SK-N-SH (cell line): ENCODE measurements around the gene TMEM266.

ENCODE experiments used
- FOXM1 ChIP-seq: IDR thresholded peaks from 2 replicates; pipeline ENCODE4 v1.4.0; 2012; ENCODE audit warnings: low read depth, mild to moderate bottlenecking
- IRF3 ChIP-seq: fragments of 150-350 bp; IDR thresholded peaks from 2 replicates; pipeline ENCODE4 v1.6.1; 2016; ENCODE audit warnings: mild to moderate bottlenecking, low read depth, low read length
- MXI1 ChIP-seq: IDR thresholded peaks from 2 replicates; pipeline ENCODE4 v1.6.1; 2012; ENCODE audit warnings: mild to moderate bottlenecking, low read depth, low read length, improper control_type of control experiment
- PBX3 ChIP-seq: IDR thresholded peaks from 2 replicates; pipeline ENCODE4; 2012
- TAF1 ChIP-seq: IDR thresholded peaks from 2 replicates; pipeline ENCODE4 v1.6.1; 2012; ENCODE audit warnings: low read depth, mild to moderate bottlenecking, low read length, moderate library complexity, borderline replicate concordance
- YY1 ChIP-seq: IDR thresholded peaks from 2 replicates; pipeline ENCODE4 v1.4.0; 2012; ENCODE audit warnings: low read depth, mild to moderate bottlenecking
- TF ChIP-seq, protein P1 (sequence below): fragments of 200-600 bp; sonication (generic); IDR thresholded peaks from 2 replicates; pipeline ENCODE4 v1.6.1; 2017; ENCODE audit warnings: antibody characterized with exemption, mild to moderate bottlenecking, moderate library complexity
- TF ChIP-seq, protein P2 (sequence below): fragments of 150-350 bp; IDR thresholded peaks from 2 replicates; pipeline ENCODE4 v1.6.1; 2017; ENCODE audit warnings: antibody characterized with exemption, low read length, low read depth, borderline replicate concordance
- TF ChIP-seq, protein P3 (sequence below): IDR thresholded peaks from 2 replicates; pipeline ENCODE4 v1.4.0; 2012; ENCODE audit warnings: low read depth

GRCh38 chr15:76158226-76158625 lies 98.4 kb downstream of the TMEM266 start:
- TF ChIP-seq, protein P1, sequence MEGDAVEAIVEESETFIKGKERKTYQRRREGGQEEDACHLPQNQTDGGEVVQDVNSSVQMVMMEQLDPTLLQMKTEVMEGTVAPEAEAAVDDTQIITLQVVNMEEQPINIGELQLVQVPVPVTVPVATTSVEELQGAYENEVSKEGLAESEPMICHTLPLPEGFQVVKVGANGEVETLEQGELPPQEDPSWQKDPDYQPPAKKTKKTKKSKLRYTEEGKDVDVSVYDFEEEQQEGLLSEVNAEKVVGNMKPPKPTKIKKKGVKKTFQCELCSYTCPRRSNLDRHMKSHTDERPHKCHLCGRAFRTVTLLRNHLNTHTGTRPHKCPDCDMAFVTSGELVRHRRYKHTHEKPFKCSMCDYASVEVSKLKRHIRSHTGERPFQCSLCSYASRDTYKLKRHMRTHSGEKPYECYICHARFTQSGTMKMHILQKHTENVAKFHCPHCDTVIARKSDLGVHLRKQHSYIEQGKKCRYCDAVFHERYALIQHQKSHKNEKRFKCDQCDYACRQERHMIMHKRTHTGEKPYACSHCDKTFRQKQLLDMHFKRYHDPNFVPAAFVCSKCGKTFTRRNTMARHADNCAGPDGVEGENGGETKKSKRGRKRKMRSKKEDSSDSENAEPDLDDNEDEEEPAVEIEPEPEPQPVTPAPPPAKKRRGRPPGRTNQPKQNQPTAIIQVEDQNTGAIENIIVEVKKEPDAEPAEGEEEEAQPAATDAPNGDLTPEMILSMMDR: no peak
- TF ChIP-seq PBX3: no peak
- no peak for TF ChIP-seq YY1
- TF ChIP-seq, protein P2, sequence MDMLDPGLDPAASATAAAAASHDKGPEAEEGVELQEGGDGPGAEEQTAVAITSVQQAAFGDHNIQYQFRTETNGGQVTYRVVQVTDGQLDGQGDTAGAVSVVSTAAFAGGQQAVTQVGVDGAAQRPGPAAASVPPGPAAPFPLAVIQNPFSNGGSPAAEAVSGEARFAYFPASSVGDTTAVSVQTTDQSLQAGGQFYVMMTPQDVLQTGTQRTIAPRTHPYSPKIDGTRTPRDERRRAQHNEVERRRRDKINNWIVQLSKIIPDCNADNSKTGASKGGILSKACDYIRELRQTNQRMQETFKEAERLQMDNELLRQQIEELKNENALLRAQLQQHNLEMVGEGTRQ: no peak
- TF ChIP-seq, protein P3, sequence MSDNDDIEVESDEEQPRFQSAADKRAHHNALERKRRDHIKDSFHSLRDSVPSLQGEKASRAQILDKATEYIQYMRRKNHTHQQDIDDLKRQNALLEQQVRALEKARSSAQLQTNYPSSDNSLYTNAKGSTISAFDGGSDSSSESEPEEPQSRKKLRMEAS: no peak
- no peak for TF ChIP-seq IRF3
- no peak for TF ChIP-seq MXI1
- TF ChIP-seq TAF1: no peak
- no peak for TF ChIP-seq FOXM1
